HG03520 (cell line): ENCODE measurements around the gene ACVR2B.
"Not testable (repeated sequence)": the region's sequence is repeated elsewhere in the genome, so short reads cannot be mapped to it uniquely, and the experiment has no call there.

Source experiments
- ATAC-seq: cut with Tn5 transposase; IDR thresholded peaks from one replicate; pipeline ENCODE4 v1.9.1; 2021; ENCODE audit warnings: mild to moderate bottlenecking, moderate library complexity; ENCODE audit not compliant: unreplicated experiment

The ACVR2B gene

DNA sequence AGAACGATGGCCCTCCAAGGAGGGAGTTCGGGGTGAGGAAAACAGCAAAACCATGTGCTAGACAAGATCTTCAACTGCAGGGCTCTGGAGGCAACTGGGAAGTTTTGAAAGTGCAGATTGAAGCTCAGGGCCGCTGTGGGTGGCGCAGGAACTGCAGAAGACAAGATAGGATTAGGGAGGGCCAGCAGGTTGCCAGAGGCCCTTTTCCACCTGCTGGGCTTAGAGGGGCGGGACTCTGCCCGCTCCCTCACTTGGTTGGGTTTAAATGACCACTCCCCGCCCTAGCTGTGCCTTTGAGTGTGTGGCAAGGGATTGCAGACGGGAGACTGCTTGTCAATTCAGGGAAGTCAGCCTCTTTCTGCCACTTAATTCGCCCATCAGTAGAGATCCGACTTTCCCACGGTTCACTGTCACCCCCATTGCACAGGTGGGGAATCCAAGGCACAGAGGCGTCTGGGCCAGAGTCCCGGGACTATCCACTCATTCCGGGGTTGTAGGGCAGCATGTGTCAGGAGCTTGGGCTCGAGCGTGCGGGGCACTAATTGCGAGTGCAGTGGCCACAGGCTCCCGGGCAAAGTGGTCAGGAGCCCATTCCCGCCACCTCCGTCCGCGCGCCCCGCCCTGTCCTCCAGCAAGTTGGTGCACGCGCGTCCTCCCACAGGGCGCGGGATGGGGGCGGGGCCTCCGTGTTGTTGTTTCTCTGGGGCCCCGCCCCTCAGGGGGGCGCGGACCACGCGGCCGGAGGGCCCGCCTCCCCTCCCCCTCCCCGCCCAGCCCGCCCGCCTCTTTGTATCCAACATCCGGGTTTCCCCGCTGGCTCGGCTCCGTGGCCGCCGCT, at the start of gene ACVR2B:
TSS of gene ACVR2B (plus strand) at position 816 of the 838 bp plus-strand sequence. CDS start 433 bp downstream, outside the sequence.
- ATAC-seq = peak; percentile 40

DNA sequence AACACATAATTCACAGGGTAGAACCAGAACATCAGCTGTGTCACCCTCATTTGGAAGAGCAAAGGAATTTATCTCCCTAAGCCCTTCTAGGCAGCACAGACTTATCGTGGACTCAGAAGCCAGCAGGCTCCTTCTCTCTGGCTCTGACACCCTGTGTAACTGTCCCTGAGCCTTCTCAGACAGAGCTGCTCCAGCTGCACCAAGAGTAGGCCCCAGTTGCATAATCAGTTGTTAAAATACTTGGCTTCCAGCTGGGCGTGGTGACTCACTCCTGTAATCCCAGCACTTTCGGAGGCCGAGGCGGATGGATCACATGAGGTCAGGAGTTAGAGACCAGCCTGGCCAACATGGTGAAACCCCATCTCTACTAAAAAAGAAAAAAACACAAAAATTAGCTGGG, 49.4 kb upstream of the ACVR2B start:
- ATAC-seq = no peak

DNA sequence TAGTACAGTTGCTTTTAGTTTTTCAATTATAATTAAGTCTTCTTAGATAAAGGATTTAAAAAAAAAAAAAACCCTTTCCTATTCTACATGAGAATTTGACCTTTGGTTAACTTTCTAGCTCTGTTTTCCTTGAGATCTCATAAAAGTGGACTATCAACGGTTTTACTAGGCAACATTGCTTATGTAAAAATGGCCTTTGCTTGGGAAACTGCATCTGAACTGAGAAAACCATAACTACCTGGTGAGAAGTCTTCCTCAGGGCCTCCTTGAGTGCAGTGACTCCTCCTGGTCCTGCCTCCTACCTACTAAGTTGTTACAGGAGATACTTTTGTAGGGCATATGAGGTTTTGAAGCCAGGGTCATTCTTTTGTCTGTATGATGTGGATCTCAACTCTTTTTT, 42.1 kb upstream of the ACVR2B start:
- ATAC-seq = no peak

DNA sequence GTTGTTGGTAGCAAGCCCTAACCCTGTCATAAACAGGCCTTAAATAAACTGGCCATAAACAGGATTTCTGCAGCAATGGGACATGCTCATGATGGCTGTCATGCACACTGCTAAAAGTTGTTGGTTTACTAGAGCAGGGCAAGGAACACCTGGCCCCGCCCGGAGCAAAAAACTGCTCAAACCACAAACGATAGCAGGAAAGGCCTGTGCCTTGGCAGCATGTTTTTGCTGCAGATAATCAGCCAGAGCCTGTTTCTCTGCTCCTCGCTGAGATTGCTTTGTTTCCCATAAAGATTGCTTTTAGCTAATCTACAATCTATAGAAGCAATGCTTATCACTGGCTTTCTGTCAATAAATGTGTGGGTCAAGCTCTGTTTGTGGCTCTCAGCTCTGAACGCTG, 32.9 kb upstream of the ACVR2B start:
- ATAC-seq = not testable (repeated sequence)

DNA sequence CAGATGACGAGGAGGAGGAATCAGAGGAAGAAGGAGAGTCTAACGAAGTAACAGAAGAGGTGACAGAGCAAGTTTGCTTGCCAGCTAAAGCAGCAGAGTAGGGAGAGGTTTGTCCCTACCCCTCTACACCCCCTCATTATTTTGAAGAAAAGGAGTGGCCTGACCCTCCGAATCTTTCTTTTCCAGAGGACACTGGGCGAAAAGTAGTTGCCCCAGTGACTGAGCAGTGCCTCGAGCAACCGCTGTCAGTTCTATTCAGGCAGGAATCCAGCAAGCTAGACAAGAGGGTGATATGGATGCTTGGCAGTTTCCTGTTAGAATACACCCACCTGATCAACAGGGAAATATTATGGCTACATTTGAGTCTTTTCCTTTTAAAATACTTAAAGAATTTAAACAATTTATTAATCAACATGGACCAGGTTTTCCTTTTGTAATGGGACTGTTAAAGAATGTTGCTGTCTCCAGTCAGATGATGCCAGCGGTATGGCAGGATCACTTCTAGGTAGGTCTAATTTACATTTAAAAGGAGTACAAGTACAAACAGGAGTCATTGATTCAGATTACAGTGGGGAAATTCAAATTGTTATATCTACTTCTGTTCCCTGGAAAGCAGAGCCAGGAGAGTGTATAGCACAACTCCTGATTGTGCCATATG, 31.9 kb upstream of the ACVR2B start:
- no peak for ATAC-seq

DNA sequence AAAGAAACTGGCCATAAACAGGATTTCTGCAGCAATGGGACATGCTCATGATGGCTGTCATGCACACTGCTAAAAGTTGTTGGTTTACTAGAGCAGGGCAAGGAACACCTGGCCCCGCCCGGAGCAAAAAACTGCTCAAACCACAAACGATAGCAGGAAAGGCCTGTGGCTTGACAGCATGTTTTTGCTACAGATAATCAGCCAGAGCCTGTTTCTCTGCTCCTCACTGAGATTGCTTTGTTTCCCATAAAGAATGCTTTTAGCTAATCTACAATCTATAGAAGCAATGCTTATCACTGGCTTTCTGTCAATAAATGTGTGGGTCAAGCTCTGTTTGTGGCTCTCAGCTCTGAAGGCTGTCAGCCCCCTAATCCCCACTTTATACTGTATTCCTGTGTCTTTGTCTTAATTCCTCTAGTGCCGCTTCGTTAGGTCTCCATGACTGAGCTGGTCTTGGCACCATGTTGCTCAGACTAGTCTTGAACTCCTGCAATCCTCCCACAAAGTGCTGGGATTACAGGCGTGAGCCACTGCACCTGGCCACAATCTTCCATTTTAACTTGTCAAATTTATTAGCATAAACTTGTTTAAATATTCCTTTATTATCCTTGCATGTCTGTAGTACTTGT, 26.8 kb upstream of the ACVR2B start:
- not testable (repeated sequence) for ATAC-seq

DNA sequence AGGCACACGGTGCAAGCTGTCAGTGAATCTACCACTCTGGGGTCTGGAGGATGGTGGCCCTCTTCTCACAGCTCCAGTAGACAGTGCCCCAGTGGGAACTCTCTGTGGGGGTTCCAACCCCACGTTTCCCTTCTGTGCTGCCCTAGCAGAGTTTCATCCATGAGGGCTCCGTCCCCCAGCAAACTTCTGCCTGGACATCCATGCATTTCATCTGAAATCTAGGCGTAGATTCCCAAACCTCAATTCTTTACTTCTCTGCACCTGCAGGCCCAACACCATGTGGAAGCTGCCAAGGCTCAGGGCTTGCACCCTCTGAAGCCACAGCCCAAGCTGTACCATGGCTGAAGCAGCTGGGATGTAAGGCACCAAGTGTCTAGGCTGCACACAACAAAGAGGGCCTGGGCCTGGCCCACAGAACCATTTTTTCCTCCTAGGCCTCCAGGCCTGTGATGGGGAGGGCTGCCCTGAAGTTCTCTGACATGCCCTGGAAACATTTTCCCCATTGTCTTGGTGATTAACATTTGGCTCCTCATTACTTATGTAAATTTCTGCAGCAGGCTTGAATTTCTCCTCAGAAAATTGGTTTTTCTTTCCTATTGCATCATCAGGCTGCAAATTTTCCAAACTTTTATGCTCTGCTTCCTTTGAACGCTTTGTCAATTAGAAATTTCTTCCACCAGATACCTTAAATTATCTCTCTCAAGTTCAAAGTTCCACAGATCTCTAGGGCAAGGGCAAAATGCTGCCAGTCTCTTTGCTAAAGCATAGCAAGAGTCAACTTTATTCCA, 20.6 kb upstream of the ACVR2B start:
- not testable (repeated sequence) for ATAC-seq

DNA sequence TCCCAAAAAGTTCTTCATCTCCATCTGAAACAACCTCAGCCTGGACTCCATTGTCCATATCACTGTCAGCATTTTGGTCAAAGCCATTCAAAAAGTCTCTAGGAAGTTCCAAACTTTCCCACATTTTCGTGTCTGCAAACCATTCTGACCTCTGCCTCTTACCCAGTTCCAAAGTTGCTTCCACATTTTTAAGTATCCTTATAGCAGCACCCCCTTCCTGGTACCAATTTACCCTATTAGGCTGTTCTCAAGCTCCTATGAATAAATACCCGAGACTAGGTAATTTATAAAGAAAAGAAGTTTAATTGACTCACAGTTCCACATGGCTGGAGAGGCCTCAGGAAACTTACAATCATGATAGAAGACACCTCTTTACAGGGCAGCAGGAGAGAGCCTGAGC, 20.0 kb upstream of the ACVR2B start:
- not testable (repeated sequence) for ATAC-seq

DNA sequence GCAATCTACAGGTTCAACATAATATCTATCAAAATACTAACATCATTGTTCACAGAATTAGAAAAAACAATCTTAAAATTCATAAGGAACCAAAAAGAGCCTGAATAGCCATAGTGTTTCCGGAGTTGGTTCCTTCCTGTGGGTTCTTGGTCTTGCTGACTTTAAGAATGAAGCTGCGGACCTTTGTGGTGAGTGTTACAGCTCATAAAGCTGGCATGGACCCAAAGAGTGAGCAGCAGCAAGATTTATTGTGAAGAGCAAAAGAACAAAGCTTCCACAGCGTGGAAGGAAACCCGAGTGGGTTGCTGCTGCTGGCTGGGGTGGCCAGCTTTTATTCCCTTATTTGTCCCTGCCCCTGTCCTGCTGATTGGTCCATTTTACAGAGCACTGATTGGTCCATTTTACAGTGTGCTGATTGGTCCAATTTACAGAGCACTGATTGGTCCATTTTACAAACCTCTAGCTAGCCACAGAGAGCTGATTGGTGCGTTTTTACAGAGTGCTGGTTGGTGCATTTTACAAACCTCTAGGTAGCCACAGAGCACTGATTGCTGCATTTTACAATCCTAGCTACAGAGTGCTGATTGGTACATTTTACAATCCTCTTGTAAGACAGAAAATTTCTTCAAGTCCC, 15.1 kb upstream of the ACVR2B start:
- ATAC-seq = not testable (repeated sequence)

DNA sequence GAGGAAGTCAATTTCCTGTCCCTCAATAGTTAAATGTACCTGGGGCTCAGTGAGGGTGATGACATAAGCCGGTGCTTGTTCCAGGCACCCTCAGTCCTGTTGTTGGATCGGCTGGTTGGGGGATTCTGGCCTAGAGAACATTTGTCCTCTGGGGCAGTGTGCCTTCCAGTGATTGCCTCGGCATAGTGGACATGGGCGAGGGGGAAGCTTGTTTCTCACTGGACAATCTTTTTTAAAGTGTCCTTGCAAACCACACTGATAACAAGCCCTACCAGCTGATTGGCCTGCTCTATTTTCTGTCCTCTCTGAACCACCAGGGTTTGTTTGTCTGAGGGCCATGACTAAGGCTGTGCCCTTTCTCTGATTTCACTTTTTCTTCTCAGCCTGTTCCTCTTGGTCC, 10.5 kb upstream of the ACVR2B start:
- ATAC-seq = not testable (repeated sequence)

DNA sequence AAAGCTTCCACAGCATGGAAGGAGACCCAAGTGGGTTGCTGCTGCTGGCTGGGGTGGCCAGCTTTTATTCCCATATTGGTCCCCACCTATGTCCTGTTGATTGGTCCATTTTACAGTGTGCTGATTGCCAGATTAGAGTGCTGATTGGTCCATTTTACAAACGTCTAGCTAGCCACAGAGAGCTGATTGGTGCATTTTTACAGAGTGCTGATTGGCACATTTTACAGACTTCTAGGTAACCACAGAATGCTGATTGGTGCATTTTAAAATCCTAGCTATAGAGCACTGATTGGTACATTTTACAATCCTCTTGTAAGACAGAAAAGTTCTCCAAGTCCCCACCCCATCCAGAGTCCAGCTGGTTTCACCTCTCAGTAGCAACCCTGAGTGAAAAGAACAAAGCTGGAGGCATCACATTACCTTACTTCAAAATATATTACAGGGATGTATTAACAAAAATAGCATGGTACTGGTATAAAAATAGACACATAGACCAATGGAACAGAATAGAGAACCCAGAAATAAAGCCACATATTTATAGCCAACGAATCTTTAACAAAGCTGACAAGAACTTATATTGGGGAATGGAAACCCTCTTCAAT, 7.5 kb upstream of the ACVR2B start:
- ATAC-seq = no peak

DNA sequence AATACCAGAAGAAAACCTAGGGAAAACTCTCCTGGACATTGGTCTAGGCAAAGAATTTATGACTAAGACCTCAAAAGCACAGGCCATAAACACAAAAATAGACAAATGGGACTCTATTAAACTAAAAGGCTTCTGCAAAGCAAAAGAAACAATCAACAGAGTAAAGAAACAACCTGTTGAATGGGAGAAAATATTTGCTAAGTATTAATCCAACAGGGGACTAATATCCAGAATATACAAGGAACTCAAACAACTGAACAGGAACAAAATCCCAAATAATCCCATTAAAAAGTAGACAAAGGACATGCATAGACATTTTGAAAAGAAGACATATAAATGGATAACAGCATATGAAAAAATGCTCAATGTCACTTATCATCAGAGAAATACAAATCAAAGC, 6.9 kb upstream of the ACVR2B start:
- no peak for ATAC-seq

DNA sequence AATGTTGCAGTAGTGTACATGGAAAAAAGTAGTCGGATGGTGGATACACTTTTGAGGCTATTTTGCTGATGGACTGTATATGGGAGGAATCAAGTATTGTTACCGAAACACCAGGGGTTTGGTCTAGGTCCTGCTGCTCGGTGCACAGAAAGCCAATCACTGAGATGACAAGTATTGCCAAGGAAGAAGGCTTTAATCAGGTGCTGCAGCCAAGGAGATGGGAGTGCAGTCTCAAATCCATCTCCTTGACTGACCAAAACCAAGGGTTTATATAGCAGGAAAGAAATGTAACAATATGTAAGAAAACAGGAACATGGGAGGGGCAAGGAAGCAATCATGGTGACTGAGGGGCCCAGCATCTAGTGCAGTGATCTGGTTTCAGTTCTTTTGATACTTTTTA, 2.8 kb upstream of the ACVR2B start:
- no peak for ATAC-seq

DNA sequence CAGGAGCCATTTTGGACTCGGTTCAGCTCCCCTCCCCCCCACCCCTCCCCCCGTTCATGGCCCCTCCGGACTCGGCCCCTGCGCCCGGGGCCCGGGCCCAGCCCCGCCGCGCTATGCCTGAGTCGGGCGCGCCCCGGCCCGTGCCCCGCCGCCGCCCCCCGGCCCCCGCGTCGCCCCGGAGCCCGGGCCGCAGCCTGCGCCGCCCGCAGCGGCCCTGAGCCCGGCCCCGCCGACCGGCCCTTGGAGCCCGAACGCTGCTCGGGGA, 155 bp downstream of the ACVR2B start:
- no peak for ATAC-seq

DNA sequence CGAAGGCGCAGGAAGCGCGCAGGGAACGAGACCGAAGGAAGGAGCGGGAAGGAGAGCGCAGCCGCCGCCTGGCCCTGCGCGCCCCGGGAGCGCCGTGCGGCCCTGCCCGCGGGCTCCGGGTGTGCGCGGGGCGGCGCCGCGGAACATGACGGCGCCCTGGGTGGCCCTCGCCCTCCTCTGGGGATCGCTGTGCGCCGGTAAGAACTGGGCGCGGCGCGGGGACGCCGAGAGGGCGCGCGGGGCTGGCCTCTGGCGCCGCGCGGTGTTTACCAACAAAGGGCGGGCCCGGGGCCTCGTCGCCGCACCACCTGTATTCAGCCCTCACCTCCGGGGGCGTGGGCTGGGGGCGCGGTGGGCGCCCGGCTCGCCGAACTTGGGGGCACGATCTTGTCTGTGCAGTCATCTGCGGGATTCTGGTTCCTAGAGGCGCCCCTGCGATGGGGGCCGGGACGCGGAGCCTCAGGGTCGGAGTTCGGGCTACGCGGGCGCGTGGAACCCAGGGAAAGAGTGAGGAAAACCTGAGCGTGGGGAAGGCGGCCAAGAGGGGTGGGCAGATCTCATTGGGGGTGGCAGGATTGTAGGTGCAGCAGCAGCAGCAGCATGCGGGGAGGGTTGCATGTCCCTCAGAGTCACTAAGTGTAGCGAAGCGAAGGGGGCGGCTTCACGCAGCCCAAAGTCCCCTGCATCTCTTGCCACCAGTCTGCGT, 641 bp downstream of the ACVR2B start:
- peak; percentile 38 for ATAC-seq

DNA sequence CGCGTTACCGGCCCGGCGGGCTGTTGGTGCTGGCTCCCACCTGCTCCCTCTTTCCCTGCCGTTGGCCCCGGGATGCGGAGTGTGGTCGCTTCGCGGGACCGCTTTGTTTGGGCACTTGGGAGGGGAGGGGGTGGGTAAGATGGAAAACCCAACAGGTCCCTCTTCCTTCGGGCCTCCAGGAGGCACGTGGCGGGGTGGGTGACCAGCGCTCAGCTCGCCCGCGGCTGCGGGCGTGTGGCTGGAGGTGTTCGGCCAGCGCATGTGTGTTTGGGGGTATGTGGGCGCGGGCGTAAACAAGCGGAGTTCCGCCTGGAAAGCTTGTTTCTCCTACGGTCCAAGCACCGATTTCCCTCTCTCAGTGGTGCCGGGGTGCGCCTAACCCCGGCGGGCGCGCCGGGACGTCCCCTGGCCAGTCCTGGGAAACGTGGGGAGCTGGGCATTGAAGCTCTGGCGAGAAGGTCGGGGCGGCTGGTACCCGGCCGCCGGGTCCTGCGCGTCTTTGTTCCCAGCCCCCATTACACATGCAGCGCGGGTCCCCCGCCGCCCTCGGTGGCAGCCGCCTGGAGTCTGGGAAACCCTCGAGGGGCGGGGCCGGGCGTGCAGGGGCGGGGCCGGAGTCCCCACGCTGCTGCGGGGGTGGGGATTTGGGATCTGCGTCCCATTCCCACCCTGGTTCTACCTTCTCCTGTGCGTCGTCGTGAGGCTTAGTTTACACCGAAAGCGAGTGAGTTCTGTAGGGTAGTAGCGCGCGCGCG, 1.4 kb downstream of the ACVR2B start:
- no peak for ATAC-seq

DNA sequence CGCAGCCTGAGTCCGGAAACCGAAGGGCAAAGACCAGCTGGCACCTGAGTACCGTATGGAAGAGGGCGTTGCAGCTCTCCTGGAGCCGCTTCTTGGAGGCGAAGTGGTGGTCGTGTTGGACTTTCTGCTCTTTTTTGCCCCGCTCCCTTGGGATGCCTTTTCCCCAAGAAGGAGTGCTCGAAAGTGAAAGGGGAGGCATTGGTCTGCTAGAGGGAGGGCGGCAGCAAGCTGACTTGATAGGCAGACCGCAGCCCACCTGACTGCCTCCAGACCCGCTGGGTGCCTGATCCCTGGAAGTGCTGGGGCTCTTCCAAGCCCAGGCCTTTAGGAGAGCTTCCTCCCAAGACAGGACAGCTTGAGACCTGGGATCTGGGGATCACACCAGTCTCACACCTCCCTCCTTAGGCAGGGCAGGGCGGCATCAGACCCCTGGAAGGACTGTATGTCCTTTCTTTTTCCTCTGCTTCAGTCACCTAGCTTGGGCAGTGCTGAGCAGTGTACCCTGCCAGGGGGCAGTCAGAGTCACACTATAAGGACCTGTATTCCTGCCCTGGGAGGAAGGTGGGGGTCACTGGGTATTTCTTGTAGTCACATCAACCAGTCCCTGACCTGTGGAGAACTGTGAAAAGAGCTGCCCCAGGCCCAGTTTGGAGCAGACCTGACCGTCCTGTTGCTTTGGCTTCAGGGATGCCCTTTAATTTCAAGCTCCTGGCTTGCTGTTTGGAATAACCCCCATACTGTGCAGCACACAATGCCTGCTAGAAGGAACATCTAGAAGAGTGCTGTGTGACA, 2.1 kb downstream of the ACVR2B start:
- ATAC-seq = no peak
